ENCODE results near the gene METRN. TPM values are rescaled to one million over a fixed set of nuclear protein-coding genes. Genes with fewer than 3 reads are reported as not detected.
"Not testable (repeated sequence)": the region's sequence is repeated elsewhere in the genome, so short reads cannot be mapped to it uniquely, and the experiment has no call there.

The METRN gene
- total and polyA plus RNA-seq, 2 of the 4 experiments (the other 2 are of a cell fraction): 6.1 to 48.2 TPM

- TF ChIP-seq USF2 (IDR thresholded peaks at IDR 0.05; ENCODE audit: low read depth, low read length): no peak
Measured at GRCh38 chr16:689175-689897, 25.6 kb upstream of the METRN start (continued).

GRCh38 chr16:691242-691641, 23.7 kb upstream of the METRN start:
- Histone ChIP-seq H3K4me1 (ENCODE audit: control insufficient read depth, insufficient read depth, low read length) (peaks cover 12% of the 10 kb centered on the region), H3K27me3 (ENCODE audit: control insufficient read depth, insufficient read depth, low read length) (peaks cover 39% of the 10 kb centered on the region), H3K79me1 (ENCODE audit: low read depth in 1 of 2, low read length in 2 of 2) (peaks cover 9 to 28% of the 10 kb centered on the region in 2 experiments; a peak in 3 of 4 replicates), H4K8ac (ENCODE audit: low read depth in 2 of 2, low read length in 2 of 2) (peak overlapping the region in 1 of 2 experiments; percentile 64; a peak in 1 of 4 replicates), H3K9me1 (ENCODE audit: insufficient read depth, low read length) (peaks cover 11% of the 10 kb centered on the region)
- in situ Hi-C loops (cut with MboI; ENCODE audit: low sequenced_read_pairs); H4K5ac ChIP-seq (ENCODE audit: low read depth, low read length); H3K56ac ChIP-seq (ENCODE audit: extremely low read depth, insufficient read depth, low read length); POLR2A ChIA-PET (ENCODE audit: unreplicated experiment); H3K36me3 ChIP-seq (ENCODE audit: control insufficient read depth, insufficient read depth, low read length); H3K4ac ChIP-seq (ENCODE audit: low read depth, low read length); H3K4me2 ChIP-seq (ENCODE audit: low read depth, low read length); H4K91ac ChIP-seq (ENCODE audit: insufficient read depth, low read depth, low read length); H3K27ac ChIP-seq (ENCODE audit: insufficient read depth, low read length); H2AFZ ChIP-seq (replicated peaks; ENCODE audit: low read length, poor library complexity); H3K9ac ChIP-seq (ENCODE audit: low read depth, low read length); H3K14ac ChIP-seq (replicated peaks; ENCODE audit: low read depth, low read length); H2BK120ac ChIP-seq (ENCODE audit: low read depth, low read length); H3K4me3 ChIP-seq (ENCODE audit: insufficient read depth, low read depth, low read length); H2BK15ac ChIP-seq (ENCODE audit: low read depth, low read length); ATAC-seq (ENCODE audit: low read depth); H2BK20ac ChIP-seq (ENCODE audit: low read depth, low read length); H3K23ac ChIP-seq (ENCODE audit: low read depth, low read length); intact Hi-C loops (cut with micrococcal nuclease); H2BK5ac ChIP-seq (ENCODE audit: low read depth, low read length, poor library complexity, severe bottlenecking); H2AK9ac ChIP-seq (replicated peaks; ENCODE audit: low read depth, low read length, poor library complexity); H3K9me3 ChIP-seq (ENCODE audit: control insufficient read depth, insufficient read depth, low read length); DNase-seq; H4K20me1 ChIP-seq (ENCODE audit: insufficient read depth, low read length); H3K18ac ChIP-seq (ENCODE audit: low read depth, low read length); CTCF ChIA-PET; dilution Hi-C loops (cut with HindIII; ENCODE audit: low sequenced_read_pairs, unreplicated experiment); H2AK5ac ChIP-seq (ENCODE audit: low read depth, low read length); BruUV-seq (replicated peaks): not testable (repeated sequence)
- WGBS, 2 experiments (ENCODE audit: extremely low coverage in 2 of 2, insufficient read length in 1 of 2): 84% methylated on average over 12 of the region's 16 CpGs; no CpG with 5 or more reads in 1 of the 2 experiments
